HG03108 (cell line): Measurements from ENCODE around the gene CELF4.

Experiments used
- ATAC-seq: cut with Tn5 transposase; IDR thresholded peaks from one replicate; pipeline ENCODE4 v1.9.1; 2021; ENCODE audit warnings: moderate library complexity; ENCODE audit not compliant: unreplicated experiment

Gene CELF4

DNA sequence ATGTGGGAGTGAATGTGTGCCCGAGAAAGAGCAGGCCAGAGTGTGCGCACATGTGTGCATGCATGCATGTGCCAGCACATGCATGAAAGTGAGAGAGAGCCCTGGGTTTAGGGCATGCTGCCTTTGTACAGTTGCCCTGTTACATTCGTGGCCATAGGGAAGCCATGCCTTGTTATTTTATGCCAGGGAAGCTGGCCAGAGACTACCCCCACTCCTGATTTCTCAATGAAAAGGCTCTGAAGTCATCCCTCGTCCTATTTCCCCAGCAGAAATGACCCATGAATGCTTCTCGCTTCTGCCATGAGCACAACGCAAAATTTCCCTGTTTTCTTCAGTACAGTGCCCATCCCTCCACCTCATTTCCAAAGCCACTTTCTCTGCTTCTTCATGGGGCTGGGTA is 143.0 kb downstream of the CELF4 start:
- no peak for ATAC-seq

DNA sequence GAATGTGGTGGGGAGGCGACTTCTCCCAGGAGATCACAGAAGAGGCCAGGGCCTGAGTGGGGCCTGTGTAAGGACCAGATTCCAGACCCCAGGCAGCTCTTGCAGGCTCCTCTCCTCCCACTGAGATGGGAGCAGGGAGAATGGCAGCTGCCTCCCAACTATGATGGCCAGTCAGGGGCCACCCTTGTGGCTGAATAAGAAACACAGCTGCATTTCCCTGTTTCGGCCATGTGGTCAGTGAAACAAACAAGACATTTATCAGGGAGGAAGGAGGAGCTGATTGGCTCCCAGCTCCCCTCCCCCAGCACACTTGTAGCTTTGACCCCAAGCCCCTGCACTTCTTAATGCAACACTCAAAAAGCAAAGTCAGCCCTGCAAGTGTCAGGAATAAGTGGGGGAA is 143.5 kb downstream of the CELF4 start:
- no peak for ATAC-seq

DNA sequence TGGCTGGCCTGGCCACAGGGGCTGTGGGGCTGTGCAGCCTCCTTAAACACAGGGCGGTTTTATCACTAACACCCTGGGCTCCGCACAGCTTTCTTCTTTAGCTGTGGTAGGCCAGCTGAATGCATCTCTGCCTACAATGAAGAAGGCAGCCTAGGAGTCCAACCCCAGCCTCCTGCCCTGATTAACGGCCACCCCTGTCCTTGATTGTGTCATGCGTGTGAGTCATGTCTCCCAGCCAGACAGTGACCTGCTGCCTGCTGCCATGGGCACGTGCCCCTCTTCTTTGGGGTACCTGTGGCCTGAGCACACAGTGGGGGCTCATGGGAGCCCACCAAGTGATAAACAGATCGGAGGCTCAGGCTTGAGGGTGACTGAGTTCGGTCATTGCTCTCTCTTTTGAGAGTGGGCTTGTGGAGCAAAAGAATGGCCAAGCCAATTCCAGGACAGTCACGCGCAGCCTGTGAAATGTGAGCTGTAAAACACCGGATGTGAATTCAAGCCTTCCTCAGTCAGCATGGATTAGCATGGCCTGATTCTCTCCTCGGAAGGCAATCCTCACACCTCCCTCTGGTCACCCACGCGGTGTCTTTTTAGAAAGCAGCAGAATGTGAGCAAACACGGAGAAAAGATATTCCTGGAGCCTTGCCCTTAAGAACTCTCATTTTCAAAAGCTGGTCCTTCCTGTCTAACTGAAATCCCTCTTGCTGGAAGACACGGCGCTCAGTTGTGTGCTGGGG is 144.1 kb downstream of the CELF4 start:
- no peak for ATAC-seq

DNA sequence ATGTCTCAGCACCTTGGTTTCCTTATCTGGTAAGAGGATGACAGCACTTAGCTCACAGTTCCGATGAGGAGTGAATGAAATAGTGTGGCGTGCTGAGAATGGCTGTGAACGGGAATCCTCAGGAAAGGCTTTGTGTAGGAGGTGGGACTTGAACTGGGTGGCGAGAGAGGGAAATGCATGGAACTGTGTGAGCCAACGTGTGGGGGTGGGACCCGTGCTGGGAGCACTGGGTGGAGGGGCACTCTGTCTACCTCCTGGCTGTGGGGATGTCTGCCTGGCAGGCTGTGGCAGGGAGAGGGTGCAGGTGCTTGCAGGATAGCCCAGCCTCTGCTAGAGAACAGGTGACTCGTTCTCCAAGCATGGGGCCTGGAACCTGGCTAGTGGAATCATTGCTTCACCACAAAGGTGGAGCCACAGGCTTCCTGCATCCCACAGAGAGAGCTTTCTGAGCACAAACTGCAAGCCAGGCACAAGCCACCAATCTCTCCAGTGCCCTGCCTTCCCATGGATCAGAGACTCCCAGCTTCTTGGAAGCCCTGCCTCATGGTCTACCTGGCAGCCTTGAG is 145.2 kb downstream of the CELF4 start:
- no peak for ATAC-seq

DNA sequence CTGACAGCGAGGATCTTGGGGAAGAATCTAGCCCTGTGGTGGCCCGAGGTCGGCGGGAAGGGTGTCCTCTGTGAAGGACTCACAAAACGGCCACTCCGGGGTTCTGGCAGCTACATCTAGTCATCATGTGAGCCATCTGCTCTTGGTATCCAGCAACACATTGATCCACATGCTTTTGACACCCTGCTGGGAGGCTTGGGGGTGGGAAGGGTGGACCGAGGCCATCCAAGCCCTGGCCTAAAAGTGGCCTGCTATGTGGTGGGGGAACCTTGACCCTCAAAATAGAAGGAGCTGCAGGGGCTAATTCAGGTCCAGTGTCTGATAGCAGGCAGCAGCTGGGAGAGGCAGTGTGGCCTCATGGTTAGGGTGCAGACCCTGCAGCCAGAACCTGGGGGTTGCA is 145.7 kb downstream of the CELF4 start:
- ATAC-seq, result no peak

DNA sequence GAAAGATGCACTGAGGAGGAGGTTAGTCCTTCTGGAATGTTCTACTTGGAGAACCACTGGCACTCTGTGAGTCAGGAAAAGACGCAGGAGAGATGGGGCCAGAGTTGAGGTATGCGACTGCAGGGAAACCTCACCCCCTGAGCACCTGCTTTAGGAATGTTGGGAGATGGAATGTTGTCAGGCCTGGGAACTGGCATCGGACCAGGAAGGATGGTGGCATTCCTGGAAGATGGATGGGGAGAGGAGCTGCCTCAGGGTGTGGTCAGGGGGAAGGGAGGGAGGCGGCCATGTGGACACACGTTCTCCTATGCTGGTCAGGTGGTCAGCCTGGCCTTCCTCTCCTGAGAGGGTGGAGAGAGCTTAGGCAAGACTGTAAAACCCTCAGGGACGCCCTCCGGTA is 146.3 kb downstream of the CELF4 start:
- no peak for ATAC-seq

DNA sequence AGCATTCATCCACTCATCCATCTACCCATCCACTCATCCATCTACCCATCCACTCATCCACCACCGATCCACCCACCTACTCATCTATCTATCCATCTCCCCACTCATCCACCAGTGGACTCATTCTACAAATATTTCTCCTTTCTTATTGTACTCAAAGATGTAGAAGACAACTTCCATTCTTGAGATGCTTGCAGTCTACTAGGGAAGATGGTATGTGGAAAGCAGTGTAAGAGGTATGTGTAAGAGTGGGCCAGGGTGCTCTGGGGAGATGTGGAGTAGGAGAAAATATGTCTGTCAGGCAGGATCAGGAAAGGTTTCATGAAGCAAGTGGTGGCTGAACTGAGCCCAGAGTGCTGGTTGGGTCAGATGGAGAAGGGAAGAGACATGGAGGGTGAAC is 150.8 kb downstream of the CELF4 start:
- no peak for ATAC-seq

DNA sequence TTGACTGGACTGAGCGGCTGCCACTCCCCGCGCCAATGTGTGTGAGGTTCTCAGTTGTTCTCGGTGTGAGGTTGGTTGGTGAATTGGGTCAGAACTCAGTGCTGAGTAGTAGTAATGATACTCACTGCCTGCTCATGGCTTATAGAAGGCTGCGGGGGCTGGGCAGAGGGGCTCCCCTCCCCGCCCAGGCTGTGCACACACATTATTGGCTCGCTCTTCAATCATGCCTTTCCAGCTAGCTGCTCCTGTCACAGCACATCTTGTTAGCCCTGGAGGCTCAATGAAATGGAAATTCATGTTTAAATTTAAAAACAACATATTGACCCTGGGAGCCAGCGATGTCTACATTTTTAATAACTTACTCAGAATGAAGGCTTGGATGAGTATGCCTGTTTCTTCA is 152.8 kb downstream of the CELF4 start:
- ATAC-seq, result no peak

DNA sequence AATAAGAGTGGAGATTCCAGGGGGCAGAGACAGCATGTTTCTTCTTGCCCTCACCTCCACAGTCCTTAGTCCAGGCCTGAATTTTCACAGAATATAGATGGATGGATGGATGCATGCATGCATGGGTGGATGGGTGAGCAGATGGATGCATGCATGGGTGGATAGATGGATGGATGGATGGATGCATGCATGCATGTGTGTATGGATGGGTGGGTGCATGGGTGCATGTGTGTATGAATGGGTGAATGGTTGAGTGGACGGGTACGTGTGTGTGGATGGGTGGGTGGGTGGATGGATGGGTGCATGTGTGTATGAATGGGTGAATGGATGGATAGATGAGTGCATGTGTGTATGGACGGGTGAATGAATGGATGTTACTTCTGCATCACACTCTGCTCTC is 153.3 kb downstream of the CELF4 start:
- no peak for ATAC-seq

DNA sequence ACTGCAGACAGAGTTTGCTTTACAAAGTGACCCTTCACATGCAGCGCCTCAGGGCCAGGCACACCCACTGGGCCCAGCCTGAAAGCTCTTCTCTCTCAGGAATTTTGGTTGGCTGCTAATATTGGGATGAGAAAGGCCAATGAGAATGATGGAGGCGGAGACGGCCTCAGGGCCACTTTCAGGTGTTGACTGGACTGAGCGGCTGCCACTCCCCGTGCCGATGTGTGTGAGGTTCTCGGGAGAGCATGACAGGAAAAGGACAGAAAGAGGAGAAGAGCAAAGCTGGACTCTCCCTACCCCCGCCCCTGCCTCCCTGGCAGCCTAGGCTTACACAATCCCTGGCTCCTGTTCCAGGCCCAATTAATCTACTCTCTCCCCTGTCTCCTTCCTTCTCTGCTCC is 155.7 kb downstream of the CELF4 start:
- ATAC-seq, result no peak

DNA sequence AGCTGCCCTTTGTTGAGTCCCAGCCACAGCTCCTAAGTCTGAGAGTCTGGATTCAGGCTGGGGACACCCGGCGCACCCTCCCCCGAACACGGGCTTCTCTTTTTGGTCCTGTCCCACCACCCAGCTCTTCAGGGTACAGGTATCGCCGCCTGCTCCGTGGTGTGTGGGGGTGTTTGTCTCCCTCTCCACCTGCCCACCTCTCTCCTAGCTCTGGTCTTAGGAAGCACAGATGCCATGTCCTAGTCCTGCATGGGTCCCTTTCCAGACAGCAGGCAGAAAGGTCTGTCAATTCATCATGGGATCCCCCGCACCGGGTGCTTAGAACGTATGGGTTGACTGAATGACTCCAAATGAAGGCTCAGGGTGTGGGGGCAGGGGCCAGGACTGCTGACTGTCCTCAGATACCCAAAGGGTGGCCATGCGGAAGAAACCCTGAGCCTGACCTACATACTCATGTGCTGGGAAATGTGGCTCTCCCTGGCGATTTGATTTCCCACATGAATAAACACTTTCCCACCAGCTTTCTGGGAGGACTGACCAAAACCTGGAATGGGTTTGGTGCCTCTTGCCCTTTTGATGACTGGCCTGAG is 156.8 kb downstream of the CELF4 start:
- ATAC-seq, result no peak

DNA sequence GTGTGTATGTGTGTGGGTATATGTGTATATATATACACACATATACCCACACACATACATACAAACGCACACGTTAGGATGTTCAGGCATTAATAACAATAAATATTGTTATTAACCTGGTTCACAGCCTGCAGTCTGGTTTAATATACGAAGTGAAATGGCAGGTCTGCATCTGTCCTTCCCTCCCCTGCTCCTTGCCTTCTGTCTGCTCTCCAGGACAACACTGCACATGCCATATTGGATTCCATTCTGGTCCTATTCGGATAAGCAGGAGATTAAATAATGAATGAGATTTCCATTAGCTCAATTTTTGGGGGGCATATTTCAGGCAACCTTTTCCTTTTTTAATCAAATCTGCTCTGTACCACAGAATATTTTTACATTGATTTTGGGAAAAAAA is 158.0 kb downstream of the CELF4 start:
- ATAC-seq, result no peak

DNA sequence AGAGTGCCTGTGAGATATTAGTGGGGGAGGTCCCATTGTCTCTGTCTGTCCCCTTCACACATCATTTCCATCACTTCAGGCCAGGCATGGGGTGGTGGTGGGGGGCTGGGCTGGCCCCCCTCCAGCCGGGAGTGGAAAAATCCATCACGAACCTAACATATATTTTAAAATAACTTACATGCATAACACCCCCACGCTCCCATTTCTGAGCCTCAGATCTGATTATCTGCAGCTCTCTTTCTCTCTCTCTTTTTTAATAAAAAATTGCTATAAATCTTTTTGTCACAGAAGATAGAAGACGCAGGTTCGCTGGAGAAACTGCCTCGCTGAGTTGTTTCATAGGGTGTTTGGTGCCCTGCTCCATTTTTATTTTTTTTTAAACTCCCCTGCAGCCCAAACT is 159.8 kb downstream of the CELF4 start:
- ATAC-seq, result no peak

DNA sequence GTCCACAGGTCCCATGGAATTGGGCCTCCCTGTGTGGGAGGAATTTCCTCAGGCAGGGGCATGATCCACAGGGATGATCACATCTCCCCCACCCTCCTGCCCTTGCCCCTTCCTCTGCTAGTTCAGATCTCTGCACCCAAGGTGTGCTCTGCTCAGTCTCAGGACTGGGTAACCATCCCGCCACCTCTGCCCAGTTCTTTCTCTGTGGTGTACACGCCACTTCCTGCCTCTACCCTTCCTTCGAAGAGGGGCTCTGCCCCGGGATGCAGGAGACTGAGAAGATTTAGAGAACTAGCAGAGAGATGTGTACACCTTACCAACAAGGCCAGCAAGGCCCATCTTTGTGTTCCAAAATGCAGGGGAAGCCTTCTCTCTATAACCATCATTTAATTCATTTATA is 160.4 kb downstream of the CELF4 start:
- no peak for ATAC-seq

DNA sequence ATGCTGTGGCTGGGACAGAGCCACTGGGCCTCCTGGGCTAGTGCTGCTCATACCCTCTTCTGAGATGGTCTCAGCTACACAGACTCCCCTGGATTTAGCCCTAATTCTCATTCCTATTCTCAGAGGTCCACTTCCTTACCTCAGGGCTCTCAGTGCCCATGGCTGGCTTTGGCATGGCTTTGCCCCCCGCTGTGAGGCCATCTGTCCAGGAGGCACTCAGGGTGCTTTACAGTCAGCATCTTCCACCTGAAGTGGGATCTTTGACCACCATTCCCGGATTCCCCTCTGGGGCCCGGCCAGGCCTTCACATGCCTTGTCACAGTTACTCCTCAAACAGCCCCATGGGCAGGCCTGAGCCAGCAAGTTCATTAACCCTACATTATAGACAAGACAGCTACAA is 161.8 kb downstream of the CELF4 start:
- no peak for ATAC-seq

DNA sequence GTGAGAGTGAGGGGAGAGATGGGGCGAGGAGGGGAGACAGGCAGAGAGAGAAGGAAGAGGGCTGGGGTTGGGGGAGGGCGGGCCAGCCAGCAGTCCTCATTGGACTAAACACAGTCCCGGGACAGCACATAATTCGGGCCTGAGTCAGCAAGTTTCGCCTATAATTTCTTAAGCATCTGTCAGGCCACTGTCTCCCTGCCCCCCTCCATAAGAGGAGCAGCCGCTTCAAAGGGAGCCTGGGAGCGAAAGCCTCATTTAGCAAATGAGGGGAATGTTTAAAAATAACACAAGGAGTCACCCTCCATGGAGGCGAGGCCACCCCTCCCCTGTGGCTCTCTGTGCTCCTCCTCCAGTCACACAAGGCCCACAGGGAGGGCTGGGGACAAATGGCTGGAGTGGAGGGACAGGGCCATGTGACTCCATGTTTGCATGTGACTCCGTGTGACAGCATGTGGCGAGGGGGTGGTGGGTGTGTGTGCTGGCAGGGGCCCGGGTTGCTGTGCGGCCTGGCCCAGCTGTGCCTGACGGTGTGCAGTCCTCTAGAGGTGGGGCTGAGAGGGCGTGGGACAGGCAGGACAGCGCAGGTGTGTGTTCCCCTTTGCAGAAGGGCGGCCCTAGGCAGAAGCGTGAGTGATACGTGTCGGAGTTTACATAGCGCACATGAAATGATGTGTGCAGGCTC is 162.4 kb downstream of the CELF4 start:
- no peak for ATAC-seq

DNA sequence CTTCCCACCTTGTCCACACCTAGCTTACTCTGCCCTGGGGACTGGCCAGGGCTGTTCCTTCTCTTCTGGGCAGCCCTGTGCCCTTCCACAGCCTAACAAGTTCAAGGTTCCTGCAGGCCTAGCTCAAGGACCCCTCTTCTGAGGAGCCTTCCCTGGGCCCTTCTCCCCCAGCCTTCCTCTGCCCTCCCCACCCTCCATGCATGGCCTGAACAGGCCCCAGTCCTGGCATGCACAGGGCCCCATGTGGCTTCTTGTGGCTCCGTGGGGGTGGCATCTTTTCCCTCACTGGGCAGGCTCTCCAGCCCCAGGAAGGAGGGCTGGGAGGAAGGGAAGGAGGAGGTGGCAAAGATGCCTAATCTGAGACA is 162.9 kb downstream of the CELF4 start:
- ATAC-seq, result no peak

DNA sequence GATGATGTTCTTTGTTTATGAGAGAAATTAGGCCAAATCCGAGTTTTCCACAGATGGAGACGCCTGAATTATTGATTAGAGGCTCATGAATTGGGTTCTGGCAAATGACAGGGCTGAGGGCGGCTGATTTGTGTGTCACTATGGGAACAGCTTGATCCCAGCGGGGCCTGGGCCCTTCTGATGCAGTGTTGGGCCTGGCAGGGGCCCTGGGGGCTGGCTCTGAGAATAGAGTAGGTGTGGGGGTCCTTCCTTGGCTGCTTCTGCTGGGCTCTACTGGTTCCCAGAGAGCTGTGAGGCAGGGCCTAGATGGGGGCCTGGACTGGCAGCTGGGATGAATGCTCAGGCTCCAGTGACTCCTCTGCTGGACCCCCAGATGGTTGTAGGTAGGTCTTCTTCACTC is 164.8 kb downstream of the CELF4 start:
- ATAC-seq, result no peak

DNA sequence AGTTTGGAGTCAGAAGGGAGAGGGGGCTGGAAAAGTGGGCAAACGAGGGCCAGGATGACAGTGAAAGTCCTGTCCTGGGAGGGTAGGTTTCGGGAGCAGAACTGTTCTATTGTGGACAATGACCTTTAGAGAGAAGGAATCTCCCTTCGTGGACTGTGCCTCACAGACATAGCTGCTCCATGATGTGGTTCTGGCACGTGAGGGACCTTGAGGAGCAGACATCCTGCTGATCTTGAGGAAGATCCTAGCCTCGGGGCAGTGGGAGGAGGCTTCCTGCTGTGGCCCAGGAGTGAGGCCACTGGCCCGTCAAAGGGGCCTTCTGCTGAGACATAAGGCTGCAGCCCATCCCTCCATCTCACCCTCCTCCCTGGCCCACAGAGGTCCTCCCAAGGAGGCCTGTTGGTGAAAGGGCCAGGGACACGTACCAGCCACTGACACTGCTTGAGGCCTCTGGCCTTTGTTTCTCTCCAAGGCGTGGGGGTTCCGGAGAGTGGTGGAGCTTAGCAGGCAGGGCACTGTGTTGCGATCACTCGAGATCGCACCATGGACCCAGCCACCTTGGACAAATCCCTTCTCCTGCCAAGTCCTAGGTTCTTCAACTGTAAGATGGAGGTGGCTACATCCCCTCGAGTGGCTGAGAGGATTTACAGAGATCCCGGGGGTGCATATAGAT is 167.2 kb downstream of the CELF4 start:
- ATAC-seq, result no peak

DNA sequence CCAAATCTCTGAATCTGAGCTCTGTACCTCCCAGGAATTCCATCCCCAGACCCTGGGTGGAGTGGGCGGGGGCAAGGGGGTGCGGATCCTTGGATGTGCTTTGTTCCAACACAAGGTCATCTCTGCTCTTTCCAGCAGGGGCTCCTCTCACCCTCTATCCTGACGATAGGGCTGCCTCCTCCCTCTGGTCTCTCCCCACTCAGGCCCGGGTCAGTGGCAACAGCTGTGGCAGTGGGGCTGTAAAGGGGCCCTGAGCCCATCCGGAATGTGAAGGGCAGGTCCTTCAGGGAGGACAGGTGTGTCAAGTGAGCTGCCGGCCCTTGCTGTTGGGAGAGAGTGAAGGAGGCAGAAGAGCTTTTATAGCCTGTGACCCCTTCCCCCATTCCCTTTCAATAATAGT is 167.8 kb downstream of the CELF4 start:
- ATAC-seq, result no peak

DNA sequence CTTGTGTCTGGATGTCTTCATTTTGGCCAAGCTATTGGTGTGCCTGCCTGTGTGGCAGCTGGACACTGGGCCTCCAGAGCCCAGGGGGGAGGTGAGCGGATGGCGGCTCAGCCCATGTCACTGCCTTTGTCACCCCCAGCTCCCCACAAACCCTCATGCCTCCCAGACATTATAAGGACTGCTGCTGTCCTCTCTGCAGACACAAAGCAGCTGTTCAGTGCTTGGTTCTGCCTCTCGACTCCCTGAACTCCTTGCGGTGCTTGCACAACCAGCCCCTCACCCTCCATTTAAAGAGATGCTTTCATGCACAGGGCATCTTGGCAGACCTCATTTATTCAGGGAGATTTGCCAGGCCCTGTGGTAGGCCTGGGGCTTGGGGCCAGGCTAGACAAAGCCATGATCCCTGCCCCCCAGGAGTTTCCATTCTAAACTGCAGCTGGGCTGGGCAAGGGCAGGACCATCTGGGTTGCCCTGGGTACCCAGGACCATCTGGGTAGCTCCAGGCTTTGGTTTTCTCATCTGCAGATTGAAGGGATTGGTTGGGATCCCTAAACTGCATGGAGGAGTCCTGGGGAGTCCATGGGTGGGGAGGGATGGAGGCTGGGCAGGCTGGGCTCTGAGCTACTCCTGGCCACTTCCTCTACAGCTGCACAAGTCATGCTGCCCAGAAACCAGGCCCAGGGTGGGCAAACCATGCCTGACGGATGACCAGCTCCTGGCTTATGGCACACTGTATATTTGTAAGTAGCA is 168.5 kb downstream of the CELF4 start:
- ATAC-seq, result no peak
